Kidney (tissue), 14 donors: ENCODE results near the gene CEP72. TPM values are rescaled to one million over a fixed set of nuclear protein-coding genes. Genes with fewer than 3 reads are reported as not detected.
A peak's percentile ranks its signal among the peaks of the same experiment; 100 is the strongest.
"Not testable (repeated sequence)": the region's sequence is repeated elsewhere in the genome, so short reads cannot be mapped to it uniquely, and the experiment has no call there.

Source experiments
- DNase-seq, 5 donors: peaks; one replicate each; pipeline ENCODE4 v3.0.0-alpha.2; 2013 to 2020
- FAIRE-seq: peaks from 2 replicates; lab custom pipeline; 2012; peaks lifted over from hg19 to GRCh38; lab: Jason Lieb, UNC
- H3K27ac ChIP-seq, 2 donors: one replicate each; pipeline ENCODE4 v1.7.0; 2013; ENCODE audit warnings: low read depth in 2 of 2, low read length in 2 of 2, inconsistent platforms in 1 of 2
- H3K27me3 ChIP-seq: one replicate; pipeline ENCODE4 v1.7.1; 2013; ENCODE audit warnings: low read length, inconsistent platforms; ENCODE audit not compliant: control insufficient read depth, insufficient read depth
- H3K36me3 ChIP-seq, 3 donors: one replicate each; pipeline versions ENCODE4 v1.7.0 to v1.7.1; 2013; ENCODE audit warnings: low read length in 3 of 3, control low read depth in 1 of 3, inconsistent platforms in 1 of 3; ENCODE audit not compliant: insufficient read depth in 3 of 3, control insufficient read depth in 2 of 3
- H3K4me1 ChIP-seq, 3 donors: one replicate each; pipeline versions ENCODE4 v1.7.0 to v1.7.1; 2013; ENCODE audit warnings: low read length in 3 of 3, inconsistent platforms in 1 of 3, low read depth in 1 of 3; ENCODE audit not compliant: control insufficient read depth in 2 of 3, insufficient read depth in 2 of 3
- H3K4me3 ChIP-seq, 3 donors: one replicate each; pipeline versions ENCODE4 v1.7.0 to v1.8.1; 2013; ENCODE audit warnings: low read length in 3 of 3, control low read depth in 1 of 3, inconsistent platforms in 1 of 3
- H3K9ac ChIP-seq, 3 donors: one replicate each; pipeline versions ENCODE4 v1.7.0 to v1.7.1; 2013; ENCODE audit warnings: low read length in 3 of 3, control low read depth in 1 of 3, inconsistent platforms in 1 of 3
- H3K9me3 ChIP-seq, 3 donors: one replicate each; pipeline versions ENCODE4 v1.7.0 to v1.7.1; 2013; ENCODE audit warnings: low read length in 3 of 3, control low read depth in 1 of 3, inconsistent platforms in 1 of 3; ENCODE audit not compliant: control insufficient read depth in 2 of 3, insufficient read depth in 1 of 3
- CTCF ChIP-seq: IDR thresholded peaks from 3 replicates; pipeline ENCODE4 v1.5.1; 2012; ENCODE audit warnings: mild to moderate bottlenecking, moderate library complexity, borderline replicate concordance; ENCODE audit not compliant: insufficient read depth; ENCODE audit errors: extremely low read depth
- intact Hi-C: fragments of 100-400 bp; cut with DNase I; formaldehyde crosslinking; loops from one replicate; pipeline ENCODE4 v1.11.1; 2022
- polyA plus RNA-seq: library from polyadenylated mRNA; stranded (reverse); fragments of 350-450 nt; fragmentation: Illumina TruSeq; extraction: RNeasy Lipid Tissue Mini Kit (QIAGEN cat#74804); gene quantifications from one replicate; pipeline ENCODE4 v1.2.3, GENCODE V29; 2014; ENCODE audit warnings: low read depth, low replicate concordance; ENCODE audit not compliant: insufficient read depth
- total RNA-seq: library from RNA; stranded (reverse); fragmentation: NEBNext Ultra II Directional; extraction: Animal tissue kit (Norgen Biotek cat#: 25700); gene quantifications from one replicate; pipeline ENCODE4 v1.2.1, GENCODE V29; 2021
- donor health status: control.
- donor health status: control.
- donor health status: control.
- donor health status: control.
- donor health status: control.
- donor health status: DM: yes; HTN: yes; CAD: no.
- donor health status: Normal renal cell carcinoma (clear cell type).

CEP72 gene
- total and polyA plus RNA-seq, 2 donors from 2014 or later, result 1.1 to 7.8 TPM

GRCh38 chr5:580436-580835 is 31.7 kb upstream of the CEP72 start:
- Histone ChIP-seq H3K4me1 (no peaks in the 10 kb centered on the region), H3K27ac (no peak overlapping the region), H3K27me3 (no peaks in the 10 kb centered on the region), H3K9me3 (peaks cover 0 to 4% (median 3%) of the 10 kb centered on the region in 3 donors), H3K36me3 (no peaks in the 10 kb centered on the region), H3K4me3 (no peak overlapping the region), H3K9ac (no peak overlapping the region)
- intact Hi-C loops, result no loop called here
- no peak for TF ChIP-seq CTCF
- DNase-seq (peak in 2 of 5 donors; percentile 6 to 13), FAIRE-seq (no peak)

- DNase-seq, result peak in 1 of 5 donors; percentile 16
- FAIRE-seq, result no peak
These were observed 30.9 kb upstream of the CEP72 start for GRCh38 chr5:581266-581665.

GRCh38 chr5:581941-582340 is 30.2 kb upstream of the CEP72 start:
- Histone ChIP-seq H3K9me3 (no peaks in the 10 kb centered on the region), H3K4me1 (no peaks in the 10 kb centered on the region)
- FAIRE-seq, result no peak

More at GRCh38 chr5:581266-581665, 30.9 kb upstream of the CEP72 start:
- H3K36me3 ChIP-seq, result no peaks in the 10 kb centered on the region
- no peak overlapping the region for H3K4me3 ChIP-seq
- intact Hi-C loops, result no loop called here
- no peak overlapping the region for H3K27ac ChIP-seq
- H3K4me1 ChIP-seq, result no peaks in the 10 kb centered on the region
- TF ChIP-seq CTCF, result no peak
- peaks cover 0 to 3% (median 2%) of the 10 kb centered on the region in 3 donors for H3K9me3 ChIP-seq
- no peaks in the 10 kb centered on the region for H3K27me3 ChIP-seq
- no peak overlapping the region for H3K9ac ChIP-seq

GRCh38 chr5:582445-582844 is 29.7 kb upstream of the CEP72 start:
- H3K36me3 ChIP-seq, DNase-seq, H3K9ac ChIP-seq, intact Hi-C loops, H3K9me3 ChIP-seq, FAIRE-seq, H3K4me3 ChIP-seq, H3K4me1 ChIP-seq, H3K27ac ChIP-seq, H3K27me3 ChIP-seq: not testable (repeated sequence)

More at GRCh38 chr5:581941-582340, 30.2 kb upstream of the CEP72 start:
- no peak overlapping the region for H3K27ac ChIP-seq
- intact Hi-C loops, result no loop called here
- H3K27me3 ChIP-seq, result no peaks in the 10 kb centered on the region
- no peak overlapping the region for H3K9ac ChIP-seq
- H3K4me3 ChIP-seq, result no peak overlapping the region
- TF ChIP-seq CTCF, result no peak
- no peaks in the 10 kb centered on the region for H3K36me3 ChIP-seq
- DNase-seq, result no peak
